DOHH2 (cell line): Measurements from ENCODE around the gene MYH16.

Source experiments
- H3F3A ChIP-seq: fragments of 200-600 bp; sonication (generic), shearing (Covaris generic); 2 replicates; pipeline ENCODE4 v1.6.0; 2016; ENCODE audit warnings: antibody characterized with exemption, mild to moderate bottlenecking; ENCODE audit not compliant: control insufficient read depth, insufficient read depth
- H3K27ac ChIP-seq: fragments of 200-600 bp; sonication (generic); 2 replicates; pipeline ENCODE4 v1.5.1; 2014; ENCODE audit warnings: low read depth, mild to moderate bottlenecking, low read length, moderate library complexity
- H3K27me3 ChIP-seq: fragments of 200-600 bp; sonication (generic); 2 replicates; pipeline ENCODE4 v1.6.1; 2014; ENCODE audit warnings: mild to moderate bottlenecking, low read length, mixed read lengths; ENCODE audit not compliant: control insufficient read depth
- H3K36me3 ChIP-seq: fragments of 200-600 bp; sonication (generic); 2 replicates; pipeline ENCODE4 v1.6.1; 2014; ENCODE audit warnings: mild to moderate bottlenecking, low read length, moderate library complexity, mixed read lengths; ENCODE audit not compliant: control insufficient read depth
- H3K4me1 ChIP-seq: fragments of 200-600 bp; sonication (generic); 2 replicates; pipeline ENCODE4 v1.6.1; 2014; ENCODE audit warnings: mild to moderate bottlenecking, low read length, mixed read lengths; ENCODE audit not compliant: control insufficient read depth
- H3K4me2 ChIP-seq: fragments of 200-600 bp; sonication (generic); 2 replicates; pipeline ENCODE4 v1.6.0; 2014; ENCODE audit warnings: mild to moderate bottlenecking, low read length, moderate library complexity
- H3K4me3 ChIP-seq: fragments of 200-600 bp; sonication (generic); 2 replicates; pipeline ENCODE4 v1.5.1; 2014; ENCODE audit warnings: mild to moderate bottlenecking, low read length, mixed read lengths
- H3K79me2 ChIP-seq: fragments of 200-600 bp; sonication (generic); 2 replicates; pipeline ENCODE4 v1.6.1; 2014; ENCODE audit warnings: mild to moderate bottlenecking, low read length, mixed read lengths; ENCODE audit not compliant: control insufficient read depth
- H3K9me2 ChIP-seq: fragments of 200-600 bp; sonication (generic); replicated peaks from 2 replicates; pipeline ENCODE4 v1.6.1; 2014; ENCODE audit warnings: mild to moderate bottlenecking, low read length, mixed read lengths; ENCODE audit not compliant: control insufficient read depth
- H3K9me3 ChIP-seq: fragments of 200-600 bp; sonication (generic); 2 replicates; pipeline ENCODE4 v1.6.1; 2014; ENCODE audit warnings: antibody characterized with exemption, low read length, mixed read lengths; ENCODE audit not compliant: control insufficient read depth, insufficient read depth
- H4K20me1 ChIP-seq: fragments of 200-600 bp; sonication (generic); 2 replicates; pipeline ENCODE4 v1.6.0; 2014; ENCODE audit warnings: low read depth, mild to moderate bottlenecking, antibody characterized with exemption, low read length, moderate library complexity; ENCODE audit not compliant: control insufficient read depth, insufficient read depth
- EZH2phosphoT487 ChIP-seq: fragments of 200-600 bp; sonication (generic); IDR thresholded peaks from 2 replicates; pipeline ENCODE4 v1.6.1; 2017; ENCODE audit warnings: borderline replicate concordance, mild to moderate bottlenecking, antibody characterized with exemption, low read length, moderate library complexity, mixed read lengths
- TF ChIP-seq, protein P1 (sequence below): fragments of 200-600 bp; sonication (generic); IDR thresholded peaks from one replicate; pipeline ENCODE4 v1.5.1; 2014; ENCODE audit warnings: antibody characterized with exemption, mild to moderate bottlenecking, low read depth, low read length; ENCODE audit not compliant: poor library complexity, severe bottlenecking

The MYH16 gene

GRCh38 chr7:99293167-99293566 is 20.5 kb downstream of the MYH16 start:
- no peak overlapping the region for H3K27ac ChIP-seq
- TF ChIP-seq, protein P1, sequence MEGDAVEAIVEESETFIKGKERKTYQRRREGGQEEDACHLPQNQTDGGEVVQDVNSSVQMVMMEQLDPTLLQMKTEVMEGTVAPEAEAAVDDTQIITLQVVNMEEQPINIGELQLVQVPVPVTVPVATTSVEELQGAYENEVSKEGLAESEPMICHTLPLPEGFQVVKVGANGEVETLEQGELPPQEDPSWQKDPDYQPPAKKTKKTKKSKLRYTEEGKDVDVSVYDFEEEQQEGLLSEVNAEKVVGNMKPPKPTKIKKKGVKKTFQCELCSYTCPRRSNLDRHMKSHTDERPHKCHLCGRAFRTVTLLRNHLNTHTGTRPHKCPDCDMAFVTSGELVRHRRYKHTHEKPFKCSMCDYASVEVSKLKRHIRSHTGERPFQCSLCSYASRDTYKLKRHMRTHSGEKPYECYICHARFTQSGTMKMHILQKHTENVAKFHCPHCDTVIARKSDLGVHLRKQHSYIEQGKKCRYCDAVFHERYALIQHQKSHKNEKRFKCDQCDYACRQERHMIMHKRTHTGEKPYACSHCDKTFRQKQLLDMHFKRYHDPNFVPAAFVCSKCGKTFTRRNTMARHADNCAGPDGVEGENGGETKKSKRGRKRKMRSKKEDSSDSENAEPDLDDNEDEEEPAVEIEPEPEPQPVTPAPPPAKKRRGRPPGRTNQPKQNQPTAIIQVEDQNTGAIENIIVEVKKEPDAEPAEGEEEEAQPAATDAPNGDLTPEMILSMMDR: no peak
- no peak for TF ChIP-seq EZH2phosphoT487
- no peaks in the 10 kb centered on the region for H4K20me1 ChIP-seq
- H3K36me3 ChIP-seq: no peaks in the 10 kb centered on the region
- H3K9me3 ChIP-seq: no peaks in the 10 kb centered on the region
- H3K27me3 ChIP-seq: no peaks in the 10 kb centered on the region
- no peaks in the 10 kb centered on the region for H3K4me1 ChIP-seq
- no peak overlapping the region for H3K4me2 ChIP-seq
- no peak overlapping the region for H3K4me3 ChIP-seq
- H3K79me2 ChIP-seq: no peaks in the 10 kb centered on the region
- no peaks in the 10 kb centered on the region for H3K9me2 ChIP-seq
- no peaks in the 10 kb centered on the region for H3F3A ChIP-seq

DNA sequence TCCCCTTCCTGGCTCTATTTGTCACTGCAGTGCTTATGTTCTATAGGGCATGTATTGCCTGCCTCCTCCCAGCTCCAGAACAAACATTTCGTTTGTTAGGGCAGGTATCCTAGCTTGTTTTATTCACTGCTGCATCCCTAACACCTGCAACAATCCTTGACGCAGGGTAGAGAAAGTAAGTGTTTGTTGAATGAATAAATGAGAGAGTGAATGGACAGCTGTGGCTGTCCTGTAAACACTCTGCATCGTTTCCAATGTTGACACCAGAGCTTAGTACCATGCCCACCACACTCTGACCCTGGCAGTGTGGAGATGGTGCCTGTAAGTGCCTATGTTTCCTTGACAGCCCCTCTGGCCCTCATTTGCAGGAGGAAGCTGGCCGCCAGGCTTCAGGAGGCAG is 21.0 kb downstream of the MYH16 start:
- Histone ChIP-seq H4K20me1 (no peaks in the 10 kb centered on the region), H3K27ac (no peak overlapping the region), H3F3A (no peaks in the 10 kb centered on the region), H3K27me3 (no peaks in the 10 kb centered on the region), H3K4me3 (no peak overlapping the region), H3K9me2 (no peaks in the 10 kb centered on the region), H3K36me3 (no peaks in the 10 kb centered on the region), H3K9me3 (no peaks in the 10 kb centered on the region), H3K4me1 (no peaks in the 10 kb centered on the region), H3K79me2 (no peaks in the 10 kb centered on the region), H3K4me2 (no peak overlapping the region)
- TF ChIP-seq EZH2phosphoT487: no peak
- TF ChIP-seq, protein P1: no peak

DNA sequence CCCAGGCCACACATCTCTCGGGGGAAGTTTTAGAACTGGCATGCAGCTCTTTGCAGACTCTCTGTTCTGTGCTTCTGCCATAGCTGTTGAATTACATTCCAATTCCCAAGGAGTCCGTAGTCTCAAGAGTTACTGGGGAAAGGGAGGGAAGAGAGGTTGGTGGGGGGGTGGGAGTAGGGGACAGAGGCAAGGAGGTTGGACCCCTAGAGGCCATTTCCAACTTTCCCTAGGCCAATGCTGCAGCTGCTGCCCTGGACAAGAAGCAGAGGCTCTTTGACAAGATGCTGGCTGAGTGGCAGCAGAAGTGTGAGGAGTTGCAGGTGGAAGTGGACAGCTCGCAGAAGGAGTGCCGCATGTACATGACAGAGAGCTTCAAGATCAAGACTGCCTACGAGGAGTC is 23.8 kb downstream of the MYH16 start:
- Histone ChIP-seq H3K9me3 (no peaks in the 10 kb centered on the region), H3K4me2 (no peak overlapping the region)

More for the DNA sequence above, 23.8 kb downstream of the MYH16 start:
- no peaks in the 10 kb centered on the region for H4K20me1 ChIP-seq
- no peaks in the 10 kb centered on the region for H3K27me3 ChIP-seq
- no peaks in the 10 kb centered on the region for H3F3A ChIP-seq
- no peak overlapping the region for H3K27ac ChIP-seq
- H3K4me3 ChIP-seq: no peak overlapping the region
- TF ChIP-seq, protein P1: no peak
- no peak for TF ChIP-seq EZH2phosphoT487
- H3K79me2 ChIP-seq: no peaks in the 10 kb centered on the region
- H3K9me2 ChIP-seq: no peaks in the 10 kb centered on the region
- H3K4me1 ChIP-seq: no peaks in the 10 kb centered on the region
- H3K36me3 ChIP-seq: no peaks in the 10 kb centered on the region
